KBM-7 (cell line): Measurements from ENCODE around the gene EFTUD2.
A peak's percentile ranks its signal among the peaks of the same experiment; 100 is the strongest.
"Not testable (repeated sequence)": the region's sequence is repeated elsewhere in the genome, so short reads cannot be mapped to it uniquely, and the experiment has no call there.

ENCODE experiments used
- DNase-seq: peaks from one replicate; pipeline ENCODE4 v3.0.0-alpha.2; 2015
- in situ Hi-C: fragments of 300-500 bp; cut with MboI; formaldehyde crosslinking; loops from 2 replicates; pipeline ENCODE4 v1.14.3; 2020; ENCODE audit warnings: low sequenced_read_pairs, low pct_unique_long_range_greater_than_20kb, mixed read lengths

The EFTUD2 gene

GRCh38 chr17:44899074-44899782 is at the start of gene EFTUD2:
Gene EFTUD2, minus strand, starts transcription at chr17:44899445. Its CDS starts 4,924 bp downstream, at chr17:44894521.
- in situ Hi-C loops: no loop called here
- DNase-seq: peak; percentile 93

GRCh38 chr17:44948315-44948795 is 49.1 kb upstream of the EFTUD2 start:
- in situ Hi-C loops: no loop called here
- DNase-seq: no peak

DNA sequence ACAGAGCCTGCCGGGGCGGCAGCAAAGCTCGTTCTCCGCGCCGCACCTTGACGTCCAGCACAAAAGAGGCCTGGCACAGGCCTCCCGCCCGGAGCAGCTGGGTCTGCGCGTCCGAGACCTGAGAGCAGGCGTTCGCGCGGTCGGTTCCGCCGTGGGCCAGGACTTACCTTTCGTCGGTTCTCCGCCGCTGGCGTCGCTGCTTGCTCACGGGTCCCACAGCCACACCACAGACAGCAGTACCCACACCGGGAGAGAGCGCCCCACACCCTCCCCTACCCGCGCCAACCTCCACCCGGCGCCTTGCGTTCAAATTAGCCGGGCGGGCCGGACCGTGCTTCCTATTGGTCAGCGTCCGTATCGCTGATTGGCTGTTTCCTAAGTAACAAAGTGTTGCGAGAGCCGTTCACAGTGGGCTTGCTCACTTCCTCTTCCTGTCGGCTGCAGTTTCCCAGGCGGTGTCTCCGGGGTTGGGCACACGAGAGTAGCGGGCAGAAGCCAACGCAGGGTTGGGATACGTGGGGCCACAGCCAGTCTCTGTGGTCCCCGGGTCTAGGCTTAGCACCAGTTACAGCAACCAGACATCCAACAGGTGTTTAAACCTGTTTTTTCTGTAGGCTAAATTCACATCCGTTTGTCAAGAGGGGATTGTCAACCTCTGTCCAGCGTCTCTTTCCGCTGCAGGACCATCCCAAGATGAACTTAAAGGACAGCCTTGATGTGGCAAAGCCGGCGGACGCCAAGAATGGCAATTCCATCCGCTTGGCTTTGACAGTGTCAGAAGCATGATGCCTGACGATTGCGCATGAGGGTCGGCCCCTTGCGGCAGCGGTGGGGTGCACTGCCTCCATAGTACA is 48.4 kb upstream of the EFTUD2 start, which contains the start of gene KIF18B:
Gene KIF18B, minus strand, starts transcription at position 313 of the 854 bp plus-strand sequence. CDS start 11,429 bp downstream, outside the sequence.
- in situ Hi-C loops: no loop called here
- peak; percentile 97 for DNase-seq

DNA sequence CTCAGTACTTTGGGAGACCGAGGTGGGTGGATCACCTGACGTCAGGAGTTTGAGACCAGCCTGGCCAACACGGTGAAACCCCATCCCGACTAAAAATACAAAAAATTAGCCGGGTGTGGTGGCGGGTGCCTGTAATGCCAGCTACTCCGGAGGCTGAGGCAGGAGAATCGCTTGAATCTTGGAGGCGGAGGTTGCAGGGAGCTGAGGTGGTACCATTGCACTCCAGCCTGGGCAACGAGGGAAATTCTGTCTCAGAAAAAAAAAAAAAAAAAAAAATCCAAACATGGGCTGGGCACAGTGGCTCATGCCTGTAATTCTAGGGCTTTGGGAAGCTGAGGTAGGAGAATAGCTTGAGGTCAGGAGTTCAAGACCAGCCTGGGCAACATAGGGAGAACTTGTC is 46.4 kb upstream of the EFTUD2 start:
- in situ Hi-C loops, DNase-seq: not testable (repeated sequence)

DNA sequence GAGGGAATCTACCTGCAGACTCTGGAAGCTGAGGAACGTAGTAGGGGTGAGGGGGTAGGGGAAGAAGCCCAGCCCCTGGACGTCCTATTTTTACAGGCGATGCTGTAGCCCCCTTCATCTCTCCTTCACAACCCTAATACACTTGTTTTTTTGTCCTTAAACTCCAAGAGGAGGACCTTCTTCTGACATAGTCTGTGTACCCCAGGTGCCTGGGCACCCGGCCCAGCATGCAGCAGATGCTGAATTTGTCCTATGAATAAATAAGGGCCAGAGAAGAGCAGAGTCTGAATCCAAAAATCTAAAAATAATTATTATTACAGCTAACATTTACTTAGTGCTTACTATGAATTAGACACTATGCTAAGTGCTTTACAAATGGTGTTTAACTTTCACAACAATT is 43.2 kb upstream of the EFTUD2 start:
- in situ Hi-C loops: no loop called here
- no peak for DNase-seq

GRCh38 chr17:44941712-44942331 is 42.6 kb upstream of the EFTUD2 start:
- DNase-seq: no peak
- in situ Hi-C loops: no loop called here

DNA sequence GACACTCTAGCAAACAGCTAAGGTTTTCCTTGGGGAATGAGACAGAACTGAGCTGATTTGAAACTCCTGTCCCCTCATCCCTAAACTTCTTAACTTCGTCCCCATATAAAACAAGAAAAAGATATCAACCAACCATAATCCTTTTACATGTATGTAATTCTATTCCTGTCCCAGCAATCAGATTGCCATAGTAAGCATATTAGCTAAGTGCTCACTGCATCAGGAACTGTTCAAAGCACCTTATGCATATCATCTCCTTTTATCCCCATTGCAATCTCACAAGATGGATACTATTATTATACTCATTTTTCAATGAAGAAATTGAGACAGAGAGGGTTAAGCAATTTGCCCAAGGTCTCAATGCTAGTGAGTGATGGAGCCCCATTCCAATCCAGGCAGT is 41.5 kb upstream of the EFTUD2 start:
- DNase-seq: no peak
- in situ Hi-C loops: no loop called here

DNA sequence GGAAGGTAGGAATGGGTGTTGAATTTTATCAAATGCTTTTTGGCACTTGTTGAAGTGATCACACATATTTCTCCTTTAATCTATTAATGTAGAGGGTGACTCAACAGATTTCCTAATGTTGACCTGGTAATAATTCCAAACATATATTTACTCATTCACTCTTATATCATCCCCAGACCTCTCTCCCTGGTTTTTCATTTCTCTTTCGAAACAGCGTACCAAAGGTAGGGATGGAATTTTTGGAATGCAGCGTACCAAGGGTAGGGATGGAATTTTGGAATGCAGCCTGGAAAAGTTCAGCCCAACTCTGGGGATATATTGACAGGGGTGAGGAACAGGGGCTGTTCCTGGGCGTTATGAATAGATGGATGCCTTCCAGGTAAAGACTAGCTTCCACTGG is 41.1 kb upstream of the EFTUD2 start:
- in situ Hi-C loops: no loop called here
- no peak for DNase-seq

- in situ Hi-C loops: no loop called here
- DNase-seq: no peak
Measured at GRCh38 chr17:44935116-44935515, 35.9 kb upstream of the EFTUD2 start.

GRCh38 chr17:44934745-44935105 is 35.5 kb upstream of the EFTUD2 start:
- in situ Hi-C loops: no loop called here
- DNase-seq: no peak

GRCh38 chr17:44933824-44934744 is 34.8 kb upstream of the EFTUD2 start:
- in situ Hi-C loops: no loop called here
- no peak for DNase-seq

DNA sequence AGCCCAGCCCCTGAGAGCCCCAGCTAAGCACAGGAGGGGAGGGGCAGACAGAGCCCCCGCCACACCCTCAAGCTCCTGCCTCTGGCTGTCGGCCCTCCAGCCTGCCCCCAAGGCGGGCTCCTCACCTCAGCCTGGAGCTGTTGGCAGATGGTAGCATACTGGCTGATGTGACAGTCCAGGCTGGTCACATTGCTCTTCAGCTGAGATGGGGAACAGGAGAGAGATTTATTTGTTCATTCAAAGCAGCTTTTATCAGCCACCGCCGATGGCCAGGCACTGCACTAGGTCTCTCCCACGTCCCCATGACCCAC is 33.5 kb upstream of the EFTUD2 start:
- no peak for DNase-seq
- in situ Hi-C loops: no loop called here

- in situ Hi-C loops: no loop called here
- DNase-seq: no peak
Measured at GRCh38 chr17:44932096-44932786, 33.0 kb upstream of the EFTUD2 start.

DNA sequence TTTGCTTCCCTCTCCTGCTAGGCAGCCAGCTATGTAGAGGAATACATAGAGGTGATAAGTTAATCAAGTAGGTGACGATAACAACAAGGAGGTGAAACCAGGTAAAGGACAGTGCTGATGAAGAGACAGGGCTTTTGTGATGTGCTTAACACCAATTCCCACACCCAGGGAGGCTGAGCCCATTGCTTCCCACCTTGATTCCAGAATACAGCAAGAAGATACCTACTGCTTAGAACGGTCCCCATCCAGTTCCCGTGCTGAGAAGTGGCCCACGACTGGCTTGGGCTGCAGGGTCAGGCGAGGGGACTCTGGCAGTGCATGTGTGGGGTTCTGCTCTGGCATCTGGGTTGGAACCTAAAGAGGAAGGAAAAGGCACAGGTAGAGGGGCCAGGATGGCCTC is 32.1 kb upstream of the EFTUD2 start:
- no peak for DNase-seq
- in situ Hi-C loops: no loop called here

- DNase-seq: no peak
- in situ Hi-C loops: no loop called here
Measured at GRCh38 chr17:44930667-44931066, 31.4 kb upstream of the EFTUD2 start.

DNA sequence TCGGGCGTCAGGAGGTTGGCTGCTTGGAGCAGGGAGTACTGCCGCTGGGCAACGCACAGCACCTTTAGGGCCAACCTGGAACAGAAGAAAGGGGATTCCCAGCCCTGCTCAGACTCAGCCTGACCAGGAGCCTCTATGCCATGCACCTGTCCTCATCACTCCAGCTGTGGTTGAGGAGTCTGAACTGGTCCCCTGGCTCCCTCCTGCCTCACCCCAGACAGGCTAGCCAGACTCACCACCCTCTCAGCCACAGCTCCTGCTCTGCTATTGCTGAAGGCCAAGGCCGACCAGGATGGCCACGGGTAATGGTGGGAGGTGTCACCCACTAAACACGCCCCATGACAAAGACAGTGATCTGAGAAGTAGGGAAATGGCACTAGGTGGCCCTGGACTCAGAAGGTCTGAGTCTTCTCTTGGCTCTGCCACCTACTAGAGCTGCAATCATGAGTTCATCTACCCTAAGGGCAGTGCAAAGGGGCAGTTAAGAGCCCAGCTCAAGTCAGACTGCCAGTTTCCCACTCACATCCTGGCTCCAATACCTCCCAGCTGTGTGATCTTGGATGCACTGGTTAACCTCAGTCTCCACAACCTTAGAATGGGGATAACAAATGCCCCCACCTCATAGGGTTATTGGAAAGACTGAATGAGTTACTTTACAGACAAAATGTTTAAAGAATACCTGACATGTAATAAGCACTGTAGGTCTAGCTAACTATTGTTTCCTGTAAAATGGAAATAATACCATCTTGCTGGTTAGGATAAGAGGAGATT is 29.9 kb upstream of the EFTUD2 start:
- no peak for DNase-seq
- in situ Hi-C loops: no loop called here

DNA sequence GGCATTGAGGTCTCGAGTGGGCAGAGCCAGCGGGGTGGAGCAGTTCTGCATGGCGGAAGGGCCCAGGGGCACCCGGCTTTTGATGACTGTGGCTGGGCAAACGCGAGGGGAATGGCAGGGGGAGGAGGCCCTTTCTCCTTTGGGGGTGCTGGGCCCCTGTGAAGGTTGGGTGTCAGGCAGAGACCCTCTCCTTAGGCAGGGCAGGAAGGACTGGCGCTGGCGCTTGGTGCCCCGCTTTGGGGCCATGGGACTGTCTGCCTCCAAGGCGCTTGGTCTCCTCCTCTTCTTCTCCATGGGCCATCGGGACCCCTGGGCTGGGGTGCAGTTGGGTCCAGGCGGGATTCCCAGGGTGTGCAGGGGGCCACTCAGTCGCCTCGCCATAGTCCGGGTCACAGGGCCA is 28.9 kb upstream of the EFTUD2 start:
- in situ Hi-C loops: no loop called here
- DNase-seq: no peak

DNA sequence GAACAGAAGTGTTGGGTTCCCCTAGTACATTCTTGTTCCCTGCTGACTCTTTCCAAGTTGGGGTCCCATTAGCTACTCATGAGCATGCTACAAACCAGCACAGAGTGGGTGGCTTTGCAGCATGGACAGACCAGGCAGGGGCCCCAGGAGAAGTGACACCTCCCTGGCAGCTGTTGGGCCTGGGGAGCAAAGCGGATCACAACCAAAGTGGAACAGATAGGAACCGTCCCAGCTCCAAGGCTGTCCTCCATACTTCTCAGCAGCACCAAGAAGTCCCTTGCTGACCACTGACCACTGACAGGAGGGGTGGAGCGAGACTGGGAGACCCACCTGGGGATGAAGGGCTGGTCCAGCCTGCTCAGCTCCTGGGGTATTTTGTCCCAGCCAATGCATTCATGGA is 28.5 kb upstream of the EFTUD2 start:
- in situ Hi-C loops: no loop called here
- no peak for DNase-seq
